HG03280 (cell line): ENCODE data around the gene TAF1B.

Experiments
- ATAC-seq: cut with Tn5 transposase; IDR thresholded peaks from one replicate; pipeline ENCODE4 v1.9.1; 2021; ENCODE audit warnings: mild to moderate bottlenecking, moderate library complexity; ENCODE audit not compliant: unreplicated experiment

Gene TAF1B

DNA sequence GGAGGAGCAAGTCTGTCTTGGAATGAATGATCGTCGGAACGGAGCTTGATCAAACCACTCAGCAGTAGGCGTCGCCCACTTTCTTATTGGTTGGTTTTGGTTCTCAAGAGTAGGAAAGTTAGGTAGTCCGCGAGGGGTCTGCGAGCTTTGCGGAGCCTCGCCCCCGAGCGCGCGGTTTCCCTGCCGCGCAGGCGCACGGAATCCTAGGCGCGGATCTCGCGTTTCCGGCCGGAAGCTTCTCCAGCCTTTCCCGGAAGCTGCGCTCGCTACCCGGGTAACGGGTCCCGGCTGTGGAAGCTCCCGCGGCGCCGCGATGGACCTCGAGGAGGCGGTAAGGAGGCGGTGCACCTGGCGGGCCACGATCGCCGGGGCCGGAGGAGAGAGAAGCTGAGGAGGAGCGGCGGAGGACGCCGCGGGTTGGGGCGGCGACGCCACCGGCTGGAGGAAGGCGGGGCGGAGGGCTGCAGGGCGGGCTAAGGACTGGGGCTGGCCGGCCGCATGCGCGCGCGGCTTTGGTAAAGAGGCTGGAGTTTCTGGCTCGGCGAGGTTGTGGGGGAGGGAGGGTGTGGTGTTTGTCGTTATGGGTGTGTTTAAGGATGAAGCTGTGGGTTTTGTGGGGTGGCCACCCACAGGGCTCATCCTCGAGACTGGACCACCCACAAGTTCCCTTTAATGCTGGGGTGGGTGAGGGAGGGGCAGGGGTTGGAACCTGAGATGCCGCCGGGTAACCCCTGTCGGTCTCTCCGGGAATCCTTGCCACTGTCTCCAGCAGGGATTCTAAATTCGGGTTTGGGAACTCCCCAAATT, at the start of gene TAF1B:
Gene TAF1B, plus strand, starts transcription at position 246 of the 807 bp plus-strand sequence. Its CDS starts 68 bp downstream, at position 314.
- ATAC-seq = peak; percentile 86

DNA sequence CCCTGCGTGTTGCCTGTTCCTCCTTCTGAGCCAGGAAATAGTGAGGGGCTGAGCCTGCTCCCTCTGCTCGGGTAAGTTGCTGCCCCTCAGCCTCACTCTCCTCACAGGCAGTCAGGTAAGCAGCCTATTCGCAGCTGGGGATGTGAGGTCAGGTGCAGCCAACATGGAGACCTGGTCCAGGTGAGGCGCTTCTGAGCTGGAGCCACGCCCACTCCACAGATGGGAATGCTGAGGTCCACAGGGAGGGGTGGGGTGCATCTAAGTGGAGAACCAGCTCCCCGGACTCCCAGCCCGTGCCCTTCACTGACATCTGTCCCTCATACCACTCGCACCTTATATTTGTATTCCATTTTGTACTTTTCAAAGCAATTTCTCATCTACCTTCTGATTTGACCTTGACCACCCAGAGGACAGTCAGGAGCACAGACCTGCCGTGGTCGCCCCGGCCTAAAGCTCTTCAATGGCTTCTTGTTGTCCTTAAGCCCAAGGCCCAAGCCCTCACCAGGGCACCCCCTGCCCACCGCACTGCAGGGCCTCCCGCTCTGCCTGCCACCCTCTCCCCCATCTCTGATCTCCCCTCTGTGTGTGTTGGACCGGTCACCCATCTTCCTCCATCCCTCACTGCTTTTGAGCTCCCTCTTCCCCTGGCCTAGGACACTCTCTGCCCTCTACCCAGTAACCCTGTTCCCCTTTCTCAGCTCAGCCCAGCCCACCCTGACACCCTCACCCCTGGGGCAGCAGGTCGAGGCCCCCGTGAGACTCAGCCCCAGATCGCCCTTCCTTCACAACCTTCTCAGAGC, 49.2 kb upstream of the TAF1B start:
- no peak for ATAC-seq

DNA sequence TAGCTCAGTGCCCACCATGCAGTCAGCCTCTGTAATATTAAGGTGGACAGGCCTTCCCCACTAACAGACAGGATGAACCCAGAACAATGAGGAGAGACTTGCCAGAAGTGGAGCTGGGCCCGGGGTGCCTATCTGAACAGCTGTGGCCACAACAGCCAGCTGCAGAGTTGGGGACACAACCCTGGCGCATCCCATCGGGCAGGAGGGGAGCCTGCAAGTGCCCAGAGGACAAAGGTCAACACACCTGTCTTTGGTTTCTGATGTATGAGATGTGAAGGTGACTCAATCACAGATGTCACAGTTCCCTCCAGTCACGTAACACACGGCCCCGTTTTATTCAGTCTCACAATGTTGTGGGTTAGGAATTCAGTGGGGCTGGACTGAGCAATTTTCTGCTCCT, 48.2 kb upstream of the TAF1B start:
- ATAC-seq = no peak

DNA sequence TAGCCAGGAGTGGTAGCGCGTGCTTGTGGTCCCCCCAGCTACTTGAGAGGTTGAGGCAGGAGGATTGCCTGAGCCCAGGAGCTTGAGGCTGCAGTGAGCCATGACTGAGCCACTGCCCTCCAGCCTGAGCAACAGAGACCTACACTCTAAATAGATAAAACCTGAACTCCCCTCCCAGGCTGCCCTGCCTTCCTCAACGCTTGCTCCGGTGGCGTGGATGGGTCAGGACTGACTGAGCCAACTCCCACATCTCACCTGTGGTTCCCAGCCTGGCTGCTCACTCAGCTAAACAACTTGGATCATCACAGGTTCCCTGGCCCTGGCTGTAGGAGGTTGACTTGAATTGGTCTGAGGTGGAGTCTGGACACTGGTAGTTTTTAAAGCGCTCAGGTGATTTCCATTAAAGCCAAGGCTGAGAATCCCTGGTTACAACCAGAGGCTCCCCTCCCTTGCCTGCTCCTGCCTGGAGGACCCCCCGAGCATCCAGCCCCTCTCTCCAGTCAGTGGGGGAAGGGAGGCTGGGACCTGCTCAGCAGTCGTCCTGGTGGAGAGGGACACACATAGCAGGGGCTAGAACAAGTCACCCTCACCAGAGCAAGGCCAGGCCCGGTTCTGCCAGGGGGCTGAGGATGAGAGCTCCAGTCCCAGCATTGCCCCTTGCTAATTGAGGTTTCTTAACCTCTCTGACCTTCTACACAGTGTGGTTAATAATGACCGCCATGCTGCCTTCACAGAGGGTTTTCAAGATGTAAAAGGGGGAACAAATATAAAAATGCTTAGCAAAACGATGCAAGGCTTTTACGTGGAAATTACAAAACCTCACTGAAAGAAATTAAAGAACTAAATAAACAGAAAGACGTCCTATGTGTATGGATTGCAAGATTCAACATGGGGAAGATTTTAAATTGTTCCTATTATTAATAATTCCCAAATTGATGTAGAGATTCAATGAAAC, 46.9 kb upstream of the TAF1B start:
- ATAC-seq = no peak

DNA sequence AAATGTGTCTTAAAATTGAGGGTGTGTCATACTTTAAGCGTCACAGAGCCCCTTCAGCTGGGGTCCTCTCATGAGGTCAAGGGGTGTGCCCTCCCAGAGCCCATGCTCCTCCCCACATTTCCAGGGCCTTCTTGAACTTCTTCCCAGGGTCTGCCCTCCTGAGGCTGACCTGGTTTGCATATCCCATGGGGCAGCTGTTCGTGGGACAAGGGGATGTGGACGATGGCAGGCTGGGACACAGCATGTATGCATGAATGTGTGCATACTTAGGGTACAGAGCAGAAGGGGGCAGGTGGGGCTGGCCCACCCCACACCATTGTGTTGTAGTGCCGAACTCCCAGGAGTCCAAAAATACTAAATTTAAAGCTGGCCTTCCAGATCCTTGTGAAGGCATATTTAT, 46.2 kb upstream of the TAF1B start:
- ATAC-seq = no peak

DNA sequence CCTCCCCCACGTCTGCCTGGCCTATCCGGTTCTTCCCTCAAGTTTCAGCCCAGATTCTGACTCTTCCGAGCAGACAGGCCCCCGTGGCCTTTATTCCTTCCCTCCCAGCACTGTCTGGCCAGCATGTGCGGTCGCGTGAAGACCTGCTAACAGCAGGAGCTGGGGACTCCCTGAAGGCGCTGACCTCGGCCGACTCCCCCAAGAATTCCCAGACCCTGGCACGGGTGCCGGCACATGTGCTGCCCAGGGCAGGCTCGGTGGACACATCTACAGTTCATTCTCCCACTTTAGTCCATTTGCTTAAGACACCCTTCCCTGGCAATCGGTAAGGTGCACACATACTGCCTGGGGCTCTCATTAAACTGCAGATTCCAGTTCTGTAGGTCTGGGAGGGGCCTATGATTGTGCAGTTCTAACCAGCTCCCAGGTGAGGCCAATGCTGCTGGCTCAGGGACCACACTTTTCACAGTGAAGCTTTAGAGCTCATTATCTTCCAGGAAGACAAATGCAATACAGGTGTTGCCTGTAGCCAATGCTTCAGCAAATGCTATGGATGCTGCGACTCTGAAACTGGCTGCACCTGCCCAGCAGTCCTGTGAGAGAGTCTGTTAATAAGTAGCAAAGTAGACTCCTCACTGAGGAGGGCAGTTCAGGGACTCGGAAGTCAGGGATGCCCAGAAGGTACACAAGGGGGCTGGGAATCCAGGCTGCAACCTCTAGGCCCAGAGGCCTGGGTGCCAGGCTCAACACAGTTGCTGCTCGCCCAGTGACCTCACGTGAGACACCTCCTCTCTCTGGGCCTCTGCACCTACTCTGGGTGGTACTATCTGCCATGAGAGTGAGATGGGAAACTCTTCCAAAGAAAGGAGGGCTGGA, 45.4 kb upstream of the TAF1B start:
- ATAC-seq = no peak

DNA sequence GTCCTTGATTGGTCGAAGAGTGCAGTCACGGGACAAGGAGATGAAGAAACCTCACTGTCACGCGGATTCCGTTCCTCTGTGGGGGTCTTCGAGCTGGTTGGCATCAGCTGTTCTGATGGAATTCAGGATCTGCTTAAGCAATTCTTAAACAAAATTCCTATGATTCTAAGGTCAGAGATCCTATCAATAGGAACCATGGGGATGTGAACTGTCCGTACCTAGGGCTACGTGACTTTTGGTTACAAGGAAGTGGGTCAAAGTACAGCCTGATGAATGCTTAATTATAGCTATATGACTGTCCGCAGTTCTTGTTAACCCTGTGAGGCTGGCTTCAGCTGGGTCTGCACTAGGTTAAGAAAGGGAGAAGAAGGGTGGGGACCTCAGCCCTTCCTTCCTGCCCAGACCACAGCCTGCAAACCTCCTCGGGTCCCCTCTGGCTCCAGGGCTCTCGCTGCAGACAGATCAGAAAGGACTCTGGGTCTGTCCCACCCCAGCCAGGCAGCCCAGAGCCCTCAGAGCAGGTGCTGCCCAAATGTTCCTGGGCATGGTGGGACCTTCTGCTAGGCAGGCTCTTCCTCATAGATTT, 44.2 kb upstream of the TAF1B start:
- ATAC-seq = no peak

DNA sequence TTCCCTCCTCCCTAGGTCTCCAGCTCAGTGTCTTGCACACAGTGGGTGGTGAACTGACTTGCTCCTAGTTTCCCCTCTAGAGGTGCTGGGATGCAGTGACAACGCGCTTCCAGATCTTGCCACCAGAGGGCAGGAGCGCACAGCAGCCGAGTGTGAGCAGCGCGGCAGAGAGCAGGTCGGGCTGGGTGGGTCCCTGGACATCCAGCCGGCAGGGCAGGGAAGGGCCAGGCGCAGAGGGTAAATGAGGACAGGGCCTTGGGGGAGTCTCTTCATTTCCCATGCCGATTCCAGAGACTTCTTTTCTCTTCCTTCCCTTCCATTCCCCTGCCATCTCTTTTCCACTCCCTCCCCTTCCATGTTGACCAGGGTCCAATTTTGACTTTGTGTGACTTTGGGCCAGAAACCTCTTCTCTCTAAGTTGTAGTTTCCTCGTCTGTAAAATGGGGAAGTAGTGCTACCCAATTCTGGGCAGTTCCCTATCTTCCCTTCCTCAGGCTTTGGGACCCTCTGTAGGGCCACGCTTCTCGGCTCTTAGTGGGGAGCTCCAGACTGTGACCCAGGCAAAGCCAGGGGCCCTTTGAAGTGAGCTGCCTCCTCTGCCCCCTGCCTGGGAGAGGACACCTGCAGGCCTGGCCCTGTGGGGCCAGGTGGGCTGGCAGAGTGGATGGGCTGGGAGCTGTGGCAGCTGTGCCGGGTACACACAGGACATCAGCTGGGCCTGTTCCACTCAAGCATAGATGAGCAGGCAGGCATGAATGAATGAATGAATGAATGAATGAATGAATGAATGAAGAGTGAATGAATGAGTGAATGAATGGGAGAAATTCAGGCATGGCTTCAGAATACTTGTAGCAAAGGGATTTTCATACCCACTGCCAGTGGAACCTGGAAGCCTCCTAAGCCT, 43.3 kb upstream of the TAF1B start:
- ATAC-seq = peak; percentile 88

DNA sequence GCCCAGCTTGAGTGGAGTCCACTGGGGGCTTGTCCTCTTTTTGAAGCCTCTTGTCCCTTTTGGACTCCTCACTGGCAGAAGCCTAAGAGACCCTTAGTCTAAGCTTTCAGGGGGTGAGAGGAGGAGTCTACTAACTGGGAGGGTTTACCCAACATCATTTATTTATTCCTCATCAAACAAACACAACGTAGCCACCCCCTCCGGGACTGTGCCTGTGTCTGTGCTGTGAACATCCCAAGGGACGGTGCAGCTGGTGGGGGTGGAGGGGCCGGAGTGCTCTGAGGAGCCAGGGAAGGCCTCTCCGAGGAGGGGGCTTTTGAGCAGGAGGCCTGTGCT, 42.7 kb upstream of the TAF1B start:
- no peak for ATAC-seq

DNA sequence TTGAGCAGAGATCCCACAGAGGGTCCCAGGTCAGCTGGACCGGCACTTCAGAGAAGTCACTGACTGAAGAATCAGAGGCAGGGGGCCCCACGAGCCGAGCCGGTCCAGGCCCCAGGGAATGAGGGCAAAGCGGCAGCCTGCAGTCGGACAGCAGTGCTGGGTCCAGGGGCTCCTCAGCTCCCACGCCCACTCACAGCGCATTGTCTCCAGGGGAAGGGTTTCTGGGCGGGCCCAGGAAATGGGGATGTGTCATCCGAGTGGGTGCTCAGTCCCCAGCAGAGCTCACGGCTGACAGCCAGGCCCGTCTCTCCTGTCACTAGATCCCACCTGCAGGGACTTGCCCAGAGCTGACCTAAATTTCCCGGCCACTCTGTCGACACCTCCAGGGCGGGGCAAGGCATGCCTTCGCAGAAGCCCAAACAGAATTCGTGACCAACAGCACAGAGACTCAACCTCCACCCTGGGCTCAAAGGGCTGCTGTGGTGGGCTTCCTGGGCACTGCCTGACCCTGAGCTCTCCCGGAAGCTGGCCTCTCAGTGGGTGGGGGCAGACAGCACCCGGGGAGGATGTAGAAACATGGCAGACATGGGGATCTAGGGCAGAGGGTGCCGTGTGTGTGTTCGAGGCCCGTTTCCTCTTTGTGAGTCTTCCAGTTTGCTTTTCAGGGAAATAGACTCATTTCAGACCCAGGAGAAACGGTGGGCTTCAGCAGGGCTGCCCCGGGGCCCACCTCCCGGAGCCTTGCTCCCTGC, 42.1 kb upstream of the TAF1B start:
- ATAC-seq = no peak

DNA sequence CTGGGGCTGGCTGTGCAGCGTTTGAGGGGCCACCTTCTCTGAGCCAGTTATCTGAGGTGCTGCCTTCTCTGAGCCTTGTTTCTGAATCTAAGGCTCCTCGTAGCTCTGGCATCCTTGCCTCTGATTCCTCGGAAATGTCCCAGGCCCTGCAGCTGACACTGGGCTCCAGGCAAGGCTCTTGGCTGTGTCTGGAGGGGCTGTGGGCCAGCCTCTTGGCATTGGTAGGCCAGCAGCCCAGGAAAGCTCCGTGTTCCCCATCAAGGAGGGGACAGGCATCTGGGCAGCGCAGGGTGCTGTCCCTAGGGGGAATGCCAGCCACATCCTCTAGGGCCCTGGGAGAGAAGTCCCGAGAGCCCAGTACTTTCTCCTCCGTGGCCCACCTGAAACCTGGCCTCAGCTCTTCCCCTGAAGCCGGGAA, 40.7 kb upstream of the TAF1B start:
- no peak for ATAC-seq

DNA sequence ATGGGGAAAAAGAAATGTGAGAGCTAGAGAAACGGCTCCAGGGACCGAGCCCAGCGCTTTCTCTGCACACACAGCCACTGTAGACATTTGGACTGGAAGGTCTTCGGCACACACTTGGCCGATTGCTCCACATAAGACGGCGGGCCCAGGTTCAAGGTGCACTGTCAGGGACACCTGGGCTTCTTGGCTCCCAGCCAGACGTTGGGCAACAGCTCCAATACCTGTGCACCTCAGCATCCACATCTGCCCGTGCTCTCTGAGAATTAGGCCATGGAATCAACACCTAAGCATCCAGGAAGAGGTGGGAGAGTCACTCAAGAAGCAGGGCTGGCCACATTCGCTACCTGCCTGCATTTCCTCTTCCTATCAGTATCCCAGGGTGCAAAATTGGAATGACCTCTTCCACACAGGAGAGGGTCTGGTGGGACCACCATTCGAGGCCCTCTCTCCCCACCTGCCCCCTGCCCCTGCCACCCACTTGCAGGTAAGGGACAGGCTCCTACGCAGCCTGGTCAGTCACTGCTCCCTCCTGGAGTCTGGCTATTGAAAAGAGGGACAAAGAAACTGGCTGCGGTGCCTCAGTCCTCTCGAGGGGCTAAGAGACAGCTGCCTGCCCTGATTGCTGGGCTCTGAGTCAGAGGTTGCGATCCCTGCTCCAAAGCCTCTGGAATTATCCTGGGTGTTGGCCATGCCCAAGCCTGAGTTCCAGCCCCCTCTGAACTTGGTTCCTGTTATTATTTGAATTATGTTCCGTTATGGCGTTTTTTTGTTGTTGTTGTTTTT, 40.1 kb upstream of the TAF1B start:
- no peak for ATAC-seq

DNA sequence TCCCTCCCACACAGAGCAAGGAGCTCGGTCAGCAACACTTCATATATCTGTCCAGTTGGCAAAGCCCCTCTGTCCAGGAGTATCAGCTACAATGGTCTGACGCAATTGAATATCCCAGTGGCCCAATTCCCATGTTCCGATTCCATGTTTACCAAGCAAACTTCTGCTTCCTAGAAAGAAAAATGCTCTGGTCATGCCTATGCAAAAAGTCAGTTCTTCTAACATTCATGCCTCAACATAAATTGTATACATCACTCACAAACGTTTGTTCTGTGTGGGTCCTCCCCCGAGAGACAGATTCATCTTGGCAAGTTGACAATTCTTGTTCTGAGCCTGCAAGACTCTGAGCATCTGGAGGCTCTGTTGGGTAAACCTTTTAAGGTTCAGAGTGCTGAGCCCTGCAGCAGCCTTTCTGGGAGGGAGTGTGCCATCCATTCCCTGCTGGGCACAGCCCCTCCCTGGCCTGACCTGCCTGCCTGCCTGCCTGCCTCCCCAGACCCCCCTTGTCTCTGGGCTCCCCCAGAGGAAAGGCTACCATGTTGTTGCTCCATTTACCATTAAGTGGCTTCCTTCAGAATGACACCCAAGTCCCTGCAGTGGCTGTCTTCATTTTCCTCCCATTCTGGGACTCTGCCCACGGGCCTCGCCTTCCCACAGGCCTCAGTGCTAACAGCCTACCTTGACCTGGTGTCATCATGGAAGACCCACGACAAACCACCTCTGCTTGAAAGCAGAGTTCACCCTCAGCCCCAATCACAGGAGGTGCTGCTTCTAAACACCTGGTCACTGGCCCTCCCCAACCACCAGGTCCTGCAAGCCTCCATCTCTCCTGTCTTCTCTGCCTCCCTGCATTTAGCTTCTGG, 37.6 kb upstream of the TAF1B start:
- ATAC-seq = no peak

DNA sequence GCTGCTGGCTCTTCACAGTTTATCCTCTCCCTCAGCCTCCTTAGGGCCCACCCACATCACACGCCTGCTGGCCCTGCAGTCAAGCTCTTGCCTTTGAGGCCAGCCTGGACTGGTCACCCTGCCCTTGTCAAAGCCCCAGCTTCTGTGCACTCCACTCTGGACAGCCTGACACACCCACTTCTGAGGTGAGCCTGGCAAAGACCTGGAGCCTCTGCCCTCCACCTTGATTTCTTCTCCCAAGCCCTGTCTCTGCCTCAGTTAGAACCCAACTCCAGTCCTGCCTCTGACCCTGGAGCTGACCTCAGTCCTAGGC, 37.0 kb upstream of the TAF1B start:
- ATAC-seq = no peak

DNA sequence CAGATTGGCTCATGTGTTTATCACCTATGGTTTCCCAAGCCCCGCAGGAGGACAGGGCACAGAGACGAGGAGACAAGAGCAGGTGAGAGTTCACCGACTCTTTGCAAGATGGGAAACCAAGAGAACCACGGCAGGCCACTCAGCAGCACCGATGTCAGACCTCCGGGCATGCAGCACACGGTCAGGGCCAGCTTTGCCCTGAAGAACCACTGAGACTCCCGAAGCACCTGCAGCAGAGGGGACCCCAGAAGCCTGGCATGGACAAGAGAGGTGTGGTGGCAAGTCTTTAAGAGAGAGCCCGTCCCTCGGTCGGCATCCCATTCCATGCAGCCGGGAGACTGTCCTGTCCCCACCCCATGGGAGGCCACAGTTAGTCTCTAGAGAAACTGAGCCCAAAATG, 36.6 kb upstream of the TAF1B start:
- no peak for ATAC-seq

DNA sequence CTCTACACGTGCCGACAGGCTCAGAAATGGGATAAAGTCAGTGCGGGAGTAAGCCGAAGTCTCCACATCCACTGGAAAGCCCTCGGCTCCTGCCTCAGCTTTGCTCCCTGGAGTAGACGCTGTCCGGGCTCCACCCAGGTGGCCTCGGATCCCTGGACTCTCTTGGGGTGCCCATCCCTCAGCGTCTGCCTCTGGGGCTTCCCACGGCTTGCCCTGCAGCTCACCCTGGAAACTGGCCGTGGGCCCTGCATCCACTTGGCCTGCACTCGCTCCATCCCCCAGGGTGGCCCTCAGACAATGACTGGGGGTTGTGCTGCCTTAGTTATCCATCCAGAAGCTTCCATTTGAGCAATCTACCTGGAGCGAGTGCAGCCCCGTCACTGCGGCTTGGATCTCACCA, 36.2 kb upstream of the TAF1B start:
- ATAC-seq = no peak
